ENCODE results near the gene ALDH7A1. TPM values are rescaled to one million over a fixed set of nuclear protein-coding genes. Genes with fewer than 3 reads are reported as not detected.

The ALDH7A1 gene
- total and polyA plus RNA-seq, 10 of the 15 experiments (the other 5 are each of a cell fraction or from before 2014, with no cell fraction given): 0.18 to 1.0 (median 0.41) TPM; not detected in 1

DNA sequence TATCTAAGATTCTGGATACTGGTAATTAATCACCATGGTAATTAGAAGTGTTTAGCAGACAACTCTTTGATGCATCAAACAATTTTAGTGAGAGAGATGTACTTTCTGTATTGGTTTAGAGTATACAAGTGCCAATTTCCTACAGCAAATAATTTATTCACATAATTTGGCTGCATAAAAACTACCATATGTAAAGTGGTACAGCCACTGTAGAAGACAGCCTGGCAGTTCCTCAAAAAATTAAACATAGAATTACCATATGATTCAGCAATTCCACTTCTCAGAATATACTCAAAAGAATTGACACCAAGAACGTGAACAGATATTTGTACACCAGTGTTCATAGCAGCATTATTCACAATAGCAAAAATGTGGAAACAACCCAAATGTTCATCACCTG is 41.9 kb upstream of the ALDH7A1 start:
- Histone ChIP-seq H3K4me2 (ENCODE audit: control insufficient read depth, insufficient read depth) (no peak overlapping the region), H4K20me1 (ENCODE audit: control insufficient read depth, insufficient read depth) (no peaks in the 10 kb centered on the region), H2AFZ (ENCODE audit: control insufficient read depth, low read depth, low read length) (no peak overlapping the region), H3K4me1 (ENCODE audit: control insufficient read depth, insufficient read depth, low read length) (no peaks in the 10 kb centered on the region), H3K36me3 (ENCODE audit: control insufficient read depth in 2 of 2, insufficient read depth in 2 of 2, low read length in 1 of 2) (no peaks in the 10 kb centered on the region), H3K9me3 (replicated peaks; ENCODE audit: control insufficient read depth, insufficient read depth, low read length) (no peaks in the 10 kb centered on the region), H3K27ac (ENCODE audit: control insufficient read depth, insufficient read depth) (no peak overlapping the region), H3K27me3 (replicated peaks in 1 of 2; ENCODE audit: control insufficient read depth in 2 of 2, insufficient read depth in 2 of 2, low read length in 1 of 2) (no peaks in the 10 kb centered on the region), H3K9ac (ENCODE audit: control insufficient read depth, insufficient read depth, low read length) (no peak overlapping the region), H3K79me2 (ENCODE audit: control insufficient read depth, insufficient read depth, low read length) (no peaks in the 10 kb centered on the region), H3K4me3 (no peak overlapping the region)
- BruUV-seq (replicated peaks): no TSS peak
- ChIA-PET POLR2A (no interaction called here), RAD21 (ENCODE audit: unreplicated experiment) (no interaction called here), SMC1A (ENCODE audit: uncharacterized antibody, unreplicated experiment) (no interaction called here), CTCF (no interaction called here)
- no peak for DNase-seq (ENCODE audit: low read depth, low spot score)
- in situ Hi-C loops (cut with MboI) (no loop called here), intact Hi-C loops (cut with micrococcal nuclease; ENCODE audit: unreplicated experiment) (no loop called here)
- no peak for FAIRE-seq
- no peak for ATAC-seq
- TF ChIP-seq, protein P1, sequence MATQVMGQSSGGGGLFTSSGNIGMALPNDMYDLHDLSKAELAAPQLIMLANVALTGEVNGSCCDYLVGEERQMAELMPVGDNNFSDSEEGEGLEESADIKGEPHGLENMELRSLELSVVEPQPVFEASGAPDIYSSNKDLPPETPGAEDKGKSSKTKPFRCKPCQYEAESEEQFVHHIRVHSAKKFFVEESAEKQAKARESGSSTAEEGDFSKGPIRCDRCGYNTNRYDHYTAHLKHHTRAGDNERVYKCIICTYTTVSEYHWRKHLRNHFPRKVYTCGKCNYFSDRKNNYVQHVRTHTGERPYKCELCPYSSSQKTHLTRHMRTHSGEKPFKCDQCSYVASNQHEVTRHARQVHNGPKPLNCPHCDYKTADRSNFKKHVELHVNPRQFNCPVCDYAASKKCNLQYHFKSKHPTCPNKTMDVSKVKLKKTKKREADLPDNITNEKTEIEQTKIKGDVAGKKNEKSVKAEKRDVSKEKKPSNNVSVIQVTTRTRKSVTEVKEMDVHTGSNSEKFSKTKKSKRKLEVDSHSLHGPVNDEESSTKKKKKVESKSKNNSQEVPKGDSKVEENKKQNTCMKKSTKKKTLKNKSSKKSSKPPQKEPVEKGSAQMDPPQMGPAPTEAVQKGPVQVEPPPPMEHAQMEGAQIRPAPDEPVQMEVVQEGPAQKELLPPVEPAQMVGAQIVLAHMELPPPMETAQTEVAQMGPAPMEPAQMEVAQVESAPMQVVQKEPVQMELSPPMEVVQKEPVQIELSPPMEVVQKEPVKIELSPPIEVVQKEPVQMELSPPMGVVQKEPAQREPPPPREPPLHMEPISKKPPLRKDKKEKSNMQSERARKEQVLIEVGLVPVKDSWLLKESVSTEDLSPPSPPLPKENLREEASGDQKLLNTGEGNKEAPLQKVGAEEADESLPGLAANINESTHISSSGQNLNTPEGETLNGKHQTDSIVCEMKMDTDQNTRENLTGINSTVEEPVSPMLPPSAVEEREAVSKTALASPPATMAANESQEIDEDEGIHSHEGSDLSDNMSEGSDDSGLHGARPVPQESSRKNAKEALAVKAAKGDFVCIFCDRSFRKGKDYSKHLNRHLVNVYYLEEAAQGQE (IDR thresholded peaks at IDR 0.05; ENCODE audit: low read depth, low read length): no peak
- no peak for TF ChIP-seq MEF2A (IDR thresholded peaks at IDR 0.05; ENCODE audit: insufficient read depth, low read depth, low read length)
- no peak for TF ChIP-seq ZBED1 (IDR thresholded peaks at IDR 0.05; ENCODE audit: borderline replicate concordance)
- TF ChIP-seq POLR2A (IDR thresholded peaks at IDR 0.05; ENCODE audit: low read depth, low read length): no peak
- no peak for TF ChIP-seq CBX3 (IDR thresholded peaks at IDR 0.05; ENCODE audit: borderline replicate concordance, low read depth)
- no peak for TF ChIP-seq MYB (IDR thresholded peaks at IDR 0.05; ENCODE audit: borderline replicate concordance, low read depth, low read length)
- no peak for TF ChIP-seq MEF2B (IDR thresholded peaks at IDR 0.05; ENCODE audit: partially characterized antibody, poor library complexity, severe bottlenecking)
- TF ChIP-seq HDAC2 (IDR thresholded peaks at IDR 0.05): no peak
- TF ChIP-seq SPI1 (IDR thresholded peaks at IDR 0.05; ENCODE audit: borderline replicate concordance, insufficient read depth, low read depth, low read length): no peak
- TF ChIP-seq EP300 (IDR thresholded peaks at IDR 0.05; ENCODE audit: borderline replicate concordance in 1 of 2, control insufficient read depth in 1 of 2, low read depth in 2 of 2, low read length in 2 of 2): no peak
- TF ChIP-seq, protein P2, sequence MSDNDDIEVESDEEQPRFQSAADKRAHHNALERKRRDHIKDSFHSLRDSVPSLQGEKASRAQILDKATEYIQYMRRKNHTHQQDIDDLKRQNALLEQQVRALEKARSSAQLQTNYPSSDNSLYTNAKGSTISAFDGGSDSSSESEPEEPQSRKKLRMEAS (IDR thresholded peaks at IDR 0.05; ENCODE audit: low read depth, low read length): no peak
- no peak for TF ChIP-seq IKZF1 (conservative IDR thresholded peaks at IDR 0.05)
- no peak for TF ChIP-seq CHD2 (IDR thresholded peaks at IDR 0.05; ENCODE audit: borderline replicate concordance, low read depth, low read length)
- TF ChIP-seq GATAD2B (conservative IDR thresholded peaks at IDR 0.05; ENCODE audit: low read depth): no peak
- no peak for TF ChIP-seq ESRRA (IDR thresholded peaks at IDR 0.05; ENCODE audit: low read length)
- no peak for TF ChIP-seq CHD4 (IDR thresholded peaks at IDR 0.05)
- TF ChIP-seq ZNF622 (IDR thresholded peaks at IDR 0.05): no peak
- 6% methylated on average over 1 of the region's 1 CpG for WGBS (ENCODE audit: insufficient coverage, insufficient replicate concordance, low lambda C conversion rate, missing lambda C conversion rate)
